Mammary epithelial cell (primary cell): Measurements from ENCODE around the gene KIRREL3.

Experiments used
- CTCF ChIP-seq, 2 donors: IDR thresholded peaks in 1 of 2; conservative IDR thresholded peaks in 1 of 2; 2 replicates each; pipeline ENCODE4 v1.5.1; 2011 to 2012; ENCODE audit warnings: inconsistent platforms in 2 of 2, low read length in 2 of 2, mild to moderate bottlenecking in 2 of 2, control low read depth in 1 of 2, low read depth in 1 of 2; ENCODE audit not compliant: insufficient read depth in 1 of 2; ENCODE audit errors: extremely low read depth in 1 of 2
- EZH2 ChIP-seq: IDR thresholded peaks from 2 replicates; pipeline ENCODE4 v1.6.1; 2012; ENCODE audit warnings: low read length, inconsistent platforms, borderline replicate concordance

- no peak for TF ChIP-seq CTCF (conservative IDR thresholded peaks at IDR 0.05 in 1 of 2, IDR thresholded peaks at IDR 0.05 in 1 of 2; ENCODE audit: extremely low read depth in 1 of 2, insufficient read depth in 1 of 2, low read depth in 1 of 2, low read length in 2 of 2)
- no peak for TF ChIP-seq EZH2
Observed at GRCh38 chr11:126897430-126897829, 103.1 kb downstream of the KIRREL3 start.
